Measurements from ENCODE around the gene F10. TPM values are rescaled to one million over a fixed set of nuclear protein-coding genes. Genes with fewer than 3 reads are reported as not detected.

Gene F10
- total and polyA plus RNA-seq, 9 of the 15 experiments (the other 6 are each of a cell fraction or from before 2014, with no cell fraction given), result 0.04 to 0.09 (median 0.07) TPM; not detected in 5

DNA sequence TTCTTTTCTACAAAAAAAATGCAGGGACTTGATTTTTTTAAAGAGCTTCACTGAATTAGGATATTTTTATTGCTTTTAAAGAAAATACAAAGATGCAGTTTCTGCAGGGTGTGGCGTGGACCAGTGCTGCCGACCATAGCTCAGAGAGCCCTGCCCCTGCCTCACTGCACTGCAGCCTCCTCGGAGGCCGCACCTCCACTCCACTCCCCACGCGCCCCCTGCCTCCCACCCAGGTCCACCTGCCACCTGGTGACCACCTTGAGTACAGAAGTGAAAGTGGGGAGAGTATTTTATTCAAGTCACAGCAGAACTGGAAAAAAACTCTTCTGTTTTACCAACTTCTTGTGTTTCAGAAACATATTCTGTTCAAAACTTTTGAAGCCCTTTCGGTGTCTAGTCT, 24.9 kb upstream of the F10 start:
- Histone ChIP-seq H3K27ac (ENCODE audit: extremely low read depth, low read depth, low read length) (no peak overlapping the region), H3K4me1 (replicated peaks in 1 of 2; ENCODE audit: control insufficient read depth in 2 of 2, insufficient read depth in 2 of 2, low read length in 2 of 2) (peaks cover 0 to 6% of the 10 kb centered on the region in 2 experiments; a peak in 1 of 5 replicates), H3K27me3 (ENCODE audit: control insufficient read depth in 2 of 2, insufficient read depth in 2 of 2, low read length in 2 of 2) (peaks cover 30 to 79% of the 10 kb centered on the region in 2 experiments), H3K9me1 (ENCODE audit: control insufficient read depth, insufficient read depth, low read length) (no peaks in the 10 kb centered on the region), H3K4me3 (no peak overlapping the region), H3K4me2 (ENCODE audit: insufficient read depth, low read length) (no peak overlapping the region), H3K79me2 (ENCODE audit: control insufficient read depth, insufficient read depth, low read length) (no peaks in the 10 kb centered on the region), H4K20me1 (replicated peaks; ENCODE audit: control insufficient read depth, insufficient read depth, low read length) (no peaks in the 10 kb centered on the region; the same call in 1 of the 2 replicates), H3K9me3 (replicated peaks; ENCODE audit: control insufficient read depth, insufficient read depth, low read depth, low read length) (no peaks in the 10 kb centered on the region), H2AFZ (ENCODE audit: low read depth, low read length) (no peak overlapping the region), H3K9ac (ENCODE audit: insufficient read depth in 1 of 2, low read depth in 2 of 2, low read length in 2 of 2) (no peak overlapping the region), H3K36me3 (ENCODE audit: control insufficient read depth, insufficient read depth, low read length) (no peaks in the 10 kb centered on the region)
- BruUV-seq (replicated peaks), result no TSS peak
- ChIA-PET CTCF (ENCODE audit: low intra/inter-chr PET ratio) (no interaction called here), POLR2A (no interaction called here)
- in situ Hi-C loops (cut with MboI), result no loop called here
- FAIRE-seq (no peak), DNase-seq (ENCODE audit: extremely low read depth in 1 of 4, low spot score in 3 of 4) (no peak), ATAC-seq (no peak)
- 3% methylated on average over 7 of the region's 7 CpGs for WGBS (ENCODE audit: insufficient coverage, low coverage, missing lambda C conversion rate)
- intact Hi-C loops (cut with micrococcal nuclease), result no loop called here
- TF ChIP-seq, protein P1, sequence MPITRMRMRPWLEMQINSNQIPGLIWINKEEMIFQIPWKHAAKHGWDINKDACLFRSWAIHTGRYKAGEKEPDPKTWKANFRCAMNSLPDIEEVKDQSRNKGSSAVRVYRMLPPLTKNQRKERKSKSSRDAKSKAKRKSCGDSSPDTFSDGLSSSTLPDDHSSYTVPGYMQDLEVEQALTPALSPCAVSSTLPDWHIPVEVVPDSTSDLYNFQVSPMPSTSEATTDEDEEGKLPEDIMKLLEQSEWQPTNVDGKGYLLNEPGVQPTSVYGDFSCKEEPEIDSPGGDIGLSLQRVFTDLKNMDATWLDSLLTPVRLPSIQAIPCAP (CRISPR knock-in tag; IDR thresholded peaks at IDR 0.05; ENCODE audit: borderline replicate concordance), result no peak
- TF ChIP-seq ETS2 (tag; IDR thresholded peaks at IDR 0.05; ENCODE audit: borderline replicate concordance, poor library complexity, severe bottlenecking), result no peak
- no peak for TF ChIP-seq ZNF707 (CRISPR knock-in tag; conservative IDR thresholded peaks at IDR 0.05)
- TF ChIP-seq SIRT6 (IDR thresholded peaks at IDR 0.05; ENCODE audit: low read depth, low read length), result no peak
- no peak for TF ChIP-seq SIN3A (IDR thresholded peaks at IDR 0.05; ENCODE audit: borderline replicate concordance in 2 of 2, control insufficient read depth in 1 of 2, low read depth in 2 of 2, low read length in 2 of 2)
- no peak for TF ChIP-seq MIER1 (IDR thresholded peaks at IDR 0.05; ENCODE audit: low read depth)
- TF ChIP-seq, protein P2, sequence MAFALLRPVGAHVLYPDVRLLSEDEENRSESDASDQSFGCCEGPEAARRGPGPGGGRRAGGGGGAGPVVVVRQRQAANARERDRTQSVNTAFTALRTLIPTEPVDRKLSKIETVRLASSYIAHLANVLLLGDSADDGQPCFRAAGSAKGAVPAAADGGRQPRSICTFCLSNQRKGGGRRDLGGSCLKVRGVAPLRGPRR (CRISPR knock-in tag; IDR thresholded peaks at IDR 0.05), result no peak
- TF ChIP-seq ETV5 (CRISPR knock-in tag; IDR thresholded peaks at IDR 0.05; ENCODE audit: low read depth), result no peak
- no peak for TF ChIP-seq SMAD2 (IDR thresholded peaks at IDR 0.05; ENCODE audit: low read depth, low read length)
- no peak for TF ChIP-seq TAL1 (IDR thresholded peaks at IDR 0.05)
- TF ChIP-seq, protein P3, sequence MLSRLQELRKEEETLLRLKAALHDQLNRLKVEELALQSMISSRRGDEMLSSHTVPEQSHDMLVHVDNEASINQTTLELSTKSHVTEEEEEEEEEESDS (CRISPR knock-in tag; IDR thresholded peaks at IDR 0.05), result no peak
- TF ChIP-seq E2F3 (CRISPR knock-in tag; IDR thresholded peaks at IDR 0.05), result no peak

Measured in K562 (cell line).